OCI-LY3 (cell line): ENCODE results near the gene UBN1.

Experiments
- EZH2phosphoT487 ChIP-seq: fragments of 200-600 bp; shearing (Covaris generic); IDR thresholded peaks from 2 replicates; pipeline ENCODE4 v1.6.1; 2018; ENCODE audit warnings: antibody characterized with exemption, mixed run types, low read depth
- TF ChIP-seq, protein P1 (sequence below): fragments of 200-600, 300-600 bp; sonication (generic); IDR thresholded peaks from 2 replicates; pipeline ENCODE4 v1.5.1; 2014; ENCODE audit warnings: antibody characterized with exemption, low read length, low read depth

DNA sequence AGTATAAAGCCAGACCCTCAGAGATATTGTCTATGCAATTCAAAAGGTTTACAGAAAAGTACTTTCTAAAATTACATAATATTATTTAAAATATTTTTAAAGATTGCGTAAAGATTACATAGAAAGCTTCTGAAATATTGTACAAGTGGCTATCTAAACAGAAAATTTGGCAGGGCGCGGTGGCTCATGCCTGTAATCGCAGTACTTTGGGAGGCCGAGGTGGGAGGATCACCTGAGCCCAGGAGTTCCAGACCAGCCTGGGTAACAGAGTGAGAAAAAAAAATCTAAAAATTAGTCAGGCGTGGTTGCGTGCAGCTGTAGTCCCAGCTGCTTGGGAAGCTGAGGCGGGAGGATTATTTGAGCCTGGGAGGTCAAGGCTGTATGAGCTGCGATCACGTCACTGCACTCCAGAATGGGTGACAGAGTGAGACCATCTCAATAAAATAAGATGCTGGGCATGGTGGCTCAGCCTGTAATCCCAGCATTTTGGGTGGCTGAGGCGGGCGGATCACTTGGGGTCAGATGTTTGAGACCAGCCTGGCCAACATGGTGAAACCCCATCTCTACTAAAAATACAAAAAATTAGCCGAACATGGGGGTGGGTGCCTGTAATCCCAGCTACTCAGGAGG is 18.1 kb downstream of the UBN1 start:
- TF ChIP-seq, protein P1, sequence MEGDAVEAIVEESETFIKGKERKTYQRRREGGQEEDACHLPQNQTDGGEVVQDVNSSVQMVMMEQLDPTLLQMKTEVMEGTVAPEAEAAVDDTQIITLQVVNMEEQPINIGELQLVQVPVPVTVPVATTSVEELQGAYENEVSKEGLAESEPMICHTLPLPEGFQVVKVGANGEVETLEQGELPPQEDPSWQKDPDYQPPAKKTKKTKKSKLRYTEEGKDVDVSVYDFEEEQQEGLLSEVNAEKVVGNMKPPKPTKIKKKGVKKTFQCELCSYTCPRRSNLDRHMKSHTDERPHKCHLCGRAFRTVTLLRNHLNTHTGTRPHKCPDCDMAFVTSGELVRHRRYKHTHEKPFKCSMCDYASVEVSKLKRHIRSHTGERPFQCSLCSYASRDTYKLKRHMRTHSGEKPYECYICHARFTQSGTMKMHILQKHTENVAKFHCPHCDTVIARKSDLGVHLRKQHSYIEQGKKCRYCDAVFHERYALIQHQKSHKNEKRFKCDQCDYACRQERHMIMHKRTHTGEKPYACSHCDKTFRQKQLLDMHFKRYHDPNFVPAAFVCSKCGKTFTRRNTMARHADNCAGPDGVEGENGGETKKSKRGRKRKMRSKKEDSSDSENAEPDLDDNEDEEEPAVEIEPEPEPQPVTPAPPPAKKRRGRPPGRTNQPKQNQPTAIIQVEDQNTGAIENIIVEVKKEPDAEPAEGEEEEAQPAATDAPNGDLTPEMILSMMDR, result no peak
- no peak for TF ChIP-seq EZH2phosphoT487
